ENCODE data around the gene ADGRA3. TPM values are rescaled to one million over a fixed set of nuclear protein-coding genes. Genes with fewer than 3 reads are reported as not detected.

Gene ADGRA3
- total and polyA plus RNA-seq, 2 of the 13 experiments (the other 11 are each of a cell fraction or from before 2014, with no cell fraction given) = 32.2 to 40.8 TPM

- POLR2A ChIA-PET = no interaction called here
- H3K4me1 ChIP-seq (ENCODE audit: insufficient read depth, low read length) = peaks cover 68% of the 10 kb centered on the region
- WGBS (ENCODE audit: low lambda C conversion rate) = 29% methylated on average over 1 of the region's 1 CpG
Observed at GRCh38 chr4:22510750-22511149, 5.1 kb downstream of the ADGRA3 start.

More at GRCh38 chr4:22510750-22511149, 5.1 kb downstream of the ADGRA3 start:
- in situ Hi-C loops (cut with HindIII; ENCODE audit: extremely low pct_ligation_motif_present, low pct_unique_long_range_greater_than_20kb) = no loop called here
- no TSS peak for BruUV-seq (replicated peaks)
- TF ChIP-seq, protein P1, sequence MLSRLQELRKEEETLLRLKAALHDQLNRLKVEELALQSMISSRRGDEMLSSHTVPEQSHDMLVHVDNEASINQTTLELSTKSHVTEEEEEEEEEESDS (CRISPR knock-in tag; IDR thresholded peaks at IDR 0.05; ENCODE audit: borderline replicate concordance) = no peak
- TF ChIP-seq ZBTB40 (IDR thresholded peaks at IDR 0.05) (no peak), ZBTB40 (CRISPR knock-in tag; IDR thresholded peaks at IDR 0.05) (no peak), SOX5 (CRISPR knock-in tag; IDR thresholded peaks at IDR 0.05; ENCODE audit: borderline replicate concordance) (0 out of 2 replicates have a peak, but pooled peaks have one; percentile 16), SOX13 (IDR thresholded peaks at IDR 0.05) (no peak), SOX13 (CRISPR knock-in tag; conservative IDR thresholded peaks at IDR 0.05 in 1 of 2, IDR thresholded peaks at IDR 0.05 in 1 of 2) (peak in 1 of 2 experiments; percentile 55; a peak in 1 of 4 replicates), ZNF709 (CRISPR knock-in tag; IDR thresholded peaks at IDR 0.05) (no peak), ZNF34 (CRISPR knock-in tag; IDR thresholded peaks at IDR 0.05; ENCODE audit: borderline replicate concordance) (no peak), SP4 (CRISPR knock-in tag; IDR thresholded peaks at IDR 0.05) (no peak), PRDM15 (CRISPR knock-in tag; IDR thresholded peaks at IDR 0.05) (no peak)
- DNase-seq (ENCODE audit: low spot score) (peak; percentile 37), FAIRE-seq (no peak), ATAC-seq (no peak)
- H3K4me3 ChIP-seq (replicated peaks in 1 of 3; ENCODE audit: insufficient read depth in 1 of 3, low read depth in 2 of 3, low read length in 3 of 3) = no peak overlapping the region
- H3K79me2 ChIP-seq (ENCODE audit: insufficient read depth, low read length) = peaks cover 84% of the 10 kb centered on the region
- no peak overlapping the region for H3K4me2 ChIP-seq (ENCODE audit: low read depth, low read length)
- H3K36me3 ChIP-seq (replicated peaks in 1 of 2; ENCODE audit: control insufficient read depth in 1 of 2, insufficient read depth in 2 of 2, low read length in 2 of 2) = no peaks in the 10 kb centered on the region
- peak overlapping the region; percentile 1 for H3K27ac ChIP-seq (ENCODE audit: extremely low read length, insufficient read depth, low read length)
- H4K20me1 ChIP-seq (ENCODE audit: insufficient read depth, low read length) = peaks cover 4% of the 10 kb centered on the region; the same call in 1 of the 2 replicates
- CTCF ChIA-PET (ENCODE audit: low intra/inter-chr PET ratio, low total read pairs) = no interaction called here
- no peak overlapping the region for H3K9ac ChIP-seq (ENCODE audit: insufficient read depth, low read depth, low read length)
- intact Hi-C loops (cut with micrococcal nuclease; ENCODE audit: unreplicated experiment) = loop anchor here (1.0 kb wide), 1 partner anchor 56 kb away; no protein-coding TSS in a partner anchor
- no peaks in the 10 kb centered on the region for H3K9me3 ChIP-seq (ENCODE audit: low read length)
- no peaks in the 10 kb centered on the region; a peak in 1 of 5 replicates for H3K27me3 ChIP-seq (ENCODE audit: control insufficient read depth in 1 of 2, insufficient read depth in 2 of 2, low read length in 2 of 2)
- H2AFZ ChIP-seq (ENCODE audit: low read length) = no peak overlapping the region
